ENCODE results near the gene DIDO1. TPM values are rescaled to one million over a fixed set of nuclear protein-coding genes. Genes with fewer than 3 reads are reported as not detected.

DIDO1 gene
- total and polyA plus RNA-seq, 8 donors: 38.1 to 65.9 (median 58.5) TPM

DNA sequence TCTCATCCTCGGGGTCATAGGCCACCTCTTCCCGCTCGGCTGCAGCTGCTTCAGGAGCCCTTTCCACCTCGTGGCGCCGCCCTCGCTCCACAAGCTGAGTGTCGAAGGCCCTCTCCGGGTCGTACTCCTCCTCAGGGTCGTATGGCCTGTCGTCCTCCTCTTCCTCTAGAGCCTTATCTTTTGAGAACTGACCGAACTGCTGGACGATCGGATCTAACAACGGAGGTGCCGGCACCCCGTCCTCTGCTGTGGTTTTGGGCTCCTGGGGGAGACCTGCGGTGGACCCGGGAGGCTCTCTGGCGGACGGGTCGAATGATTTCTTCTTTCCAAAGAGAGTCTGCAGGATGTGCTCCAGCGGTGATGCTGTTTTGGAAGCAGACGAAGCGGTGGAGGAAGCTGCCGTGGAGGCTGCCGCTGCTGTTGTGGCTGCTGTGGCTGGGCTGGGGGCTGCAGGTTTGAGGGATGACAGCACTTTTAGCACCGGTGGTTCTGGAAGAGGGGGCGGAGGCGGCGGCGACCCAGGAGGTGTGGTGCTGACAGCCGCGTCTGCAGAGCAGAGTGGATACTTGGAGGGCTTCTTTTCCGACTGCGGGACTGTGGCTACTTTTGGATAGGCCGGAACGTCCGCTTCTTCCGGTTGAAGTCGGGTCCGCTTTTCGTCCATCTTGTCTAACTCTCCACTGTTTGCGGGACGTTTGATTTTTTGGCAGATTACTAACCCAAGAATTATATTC is 44.5 kb downstream of the DIDO1 start:
- peak in 1 of 4 donors; percentile 76 for DNase-seq
- Histone ChIP-seq H3K4me1 (peaks cover 0 to 7% of the 10 kb centered on the region in 2 donors), H3K36me3 (peaks cover 0 to 59% of the 10 kb centered on the region in 2 donors), H3K27me3 (no peaks in the 10 kb centered on the region), H3K9me3 (no peaks in the 10 kb centered on the region), H3K4me3 (no peak overlapping the region), H3K27ac (no peak overlapping the region)
- intact Hi-C loops (cut with DNase I): no loop called here
- no peak for ATAC-seq
- no peak for TF ChIP-seq CTCF (IDR thresholded peaks at IDR 0.05)

- no peak for DNase-seq
- no peaks in the 10 kb centered on the region for H3K9me3 ChIP-seq
Measured at GRCh38 chr20:62880935-62881661, 45.2 kb downstream of the DIDO1 start.

GRCh38 chr20:62880147-62880934 is 46.0 kb downstream of the DIDO1 start:
- TF ChIP-seq CTCF (IDR thresholded peaks at IDR 0.05): no peak
- Histone ChIP-seq H3K27me3 (no peaks in the 10 kb centered on the region), H3K9me3 (no peaks in the 10 kb centered on the region), H3K4me3 (no peak overlapping the region), H3K27ac (no peak overlapping the region), H3K36me3 (peaks cover 0 to 44% of the 10 kb centered on the region in 2 donors), H3K4me1 (peaks cover 8 to 10% of the 10 kb centered on the region in 2 donors)
- intact Hi-C loops (cut with DNase I): no loop called here
- ATAC-seq (no peak), DNase-seq (no peak)

More at GRCh38 chr20:62880935-62881661, 45.2 kb downstream of the DIDO1 start:
- intact Hi-C loops (cut with DNase I): no loop called here
- Histone ChIP-seq H3K36me3 (peaks cover 0 to 51% of the 10 kb centered on the region in 2 donors), H3K27me3 (no peaks in the 10 kb centered on the region), H3K4me1 (peaks cover 7 to 10% of the 10 kb centered on the region in 2 donors), H3K27ac (no peak overlapping the region), H3K4me3 (no peak overlapping the region)
- no peak for ATAC-seq
- TF ChIP-seq CTCF (IDR thresholded peaks at IDR 0.05): no peak

DNA sequence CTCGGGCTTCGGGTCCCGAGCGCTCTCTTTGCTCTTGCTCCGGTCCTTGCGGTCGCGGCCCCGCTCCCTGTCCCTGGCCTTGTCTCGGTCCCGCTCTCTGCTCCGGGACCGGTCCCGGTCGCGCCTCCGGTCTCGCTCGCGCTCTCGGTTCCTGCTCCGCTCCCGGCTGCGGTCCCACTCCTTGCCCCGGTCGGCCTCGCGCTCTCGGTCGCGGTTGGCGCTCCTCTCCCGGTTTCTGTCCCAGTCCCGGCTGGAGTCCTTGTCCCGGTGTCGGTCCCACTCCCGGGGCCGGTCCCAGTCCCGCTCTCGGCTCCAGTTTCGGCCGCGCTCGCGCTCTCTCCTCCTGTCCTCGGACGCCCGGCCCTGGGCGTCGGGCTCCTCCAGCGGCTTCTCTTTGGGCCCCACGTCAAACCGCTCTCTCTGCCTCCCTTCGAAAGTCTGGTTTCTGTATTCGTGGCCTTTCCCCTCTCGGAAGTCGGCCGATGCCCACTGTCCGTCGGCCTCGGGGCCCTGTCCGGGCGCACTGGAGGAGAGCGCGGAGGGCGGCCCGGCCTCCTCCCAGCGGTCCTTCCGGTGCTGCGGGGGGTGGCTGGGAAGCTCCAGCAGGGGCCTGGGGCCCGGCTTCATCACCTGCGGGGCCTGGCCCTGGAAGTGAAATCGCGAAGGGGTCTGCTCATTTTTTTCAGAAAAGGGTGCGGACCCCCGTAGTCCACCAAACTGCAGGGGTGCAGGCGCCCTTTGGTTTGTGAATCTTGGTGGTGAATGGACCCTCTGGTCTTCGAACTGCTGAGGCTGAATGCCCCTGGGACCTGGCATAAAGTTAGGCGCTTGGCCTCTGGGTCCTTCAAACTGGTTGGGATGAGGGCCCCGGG is 46.8 kb downstream of the DIDO1 start:
- Histone ChIP-seq H3K9me3 (no peaks in the 10 kb centered on the region), H3K4me1 (peaks cover 8 to 10% of the 10 kb centered on the region in 2 donors), H3K4me3 (no peak overlapping the region), H3K27me3 (no peaks in the 10 kb centered on the region), H3K27ac (no peak overlapping the region), H3K36me3 (peaks cover 0 to 43% of the 10 kb centered on the region in 2 donors)
- TF ChIP-seq CTCF (IDR thresholded peaks at IDR 0.05): no peak
- ATAC-seq (no peak), DNase-seq (peak in 1 of 4 donors; percentile 81)
- intact Hi-C loops (cut with DNase I): no loop called here
